GM18861 (cell line): ENCODE results near the gene ODAD3.
"Not testable (repeated sequence)": the region's sequence is repeated elsewhere in the genome, so short reads cannot be mapped to it uniquely, and the experiment has no call there.

ENCODE experiments used
- ATAC-seq: cut with Tn5 transposase; IDR thresholded peaks from one replicate; pipeline ENCODE4 v1.9.1; 2021; ENCODE audit not compliant: unreplicated experiment

ODAD3 gene

DNA sequence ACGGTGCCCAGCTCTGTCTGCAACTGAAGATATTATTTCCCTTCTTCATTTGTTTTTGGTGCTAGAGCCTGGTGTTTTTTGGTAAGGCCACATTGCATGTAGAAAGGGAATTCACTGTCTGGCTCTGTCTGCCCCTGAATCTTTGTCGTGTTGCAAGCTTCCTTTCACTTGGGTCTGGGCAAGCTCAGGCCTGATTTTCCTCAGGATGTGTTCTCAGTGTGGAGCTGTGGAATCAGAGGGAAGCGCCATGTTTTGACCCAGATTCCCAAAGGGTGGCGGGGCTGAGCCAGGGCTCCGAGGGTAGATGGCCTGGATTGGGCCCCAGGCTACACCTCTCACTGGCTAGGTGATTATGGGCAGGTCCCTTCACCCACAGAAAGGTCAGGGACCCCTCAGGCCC lies 9.1 kb upstream of the ODAD3 start:
- no peak for ATAC-seq

DNA sequence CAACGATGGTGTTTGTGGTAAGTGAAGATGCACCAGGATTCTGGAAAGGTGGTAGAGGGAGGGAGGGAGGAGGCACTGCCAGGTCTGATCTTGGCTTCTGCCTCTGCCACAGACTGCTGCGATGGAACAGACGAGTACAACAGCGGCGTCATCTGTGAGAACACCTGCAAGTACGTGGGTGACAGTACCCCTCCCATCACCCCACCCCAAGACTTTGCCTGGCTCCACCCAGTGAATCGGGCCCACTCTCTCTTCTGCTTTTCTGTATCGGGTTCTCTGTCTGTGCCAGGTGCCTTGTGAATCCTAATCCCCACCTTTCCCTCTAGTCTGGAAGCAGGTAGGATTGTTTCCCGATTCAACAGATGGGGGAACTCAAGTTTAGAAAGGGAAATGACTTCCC lies 3.0 kb upstream of the ODAD3 start:
- no peak for ATAC-seq

- ATAC-seq = no peak
These were observed 952 bp upstream of the ODAD3 start for GRCh38 chr19:11435833-11436313.

DNA sequence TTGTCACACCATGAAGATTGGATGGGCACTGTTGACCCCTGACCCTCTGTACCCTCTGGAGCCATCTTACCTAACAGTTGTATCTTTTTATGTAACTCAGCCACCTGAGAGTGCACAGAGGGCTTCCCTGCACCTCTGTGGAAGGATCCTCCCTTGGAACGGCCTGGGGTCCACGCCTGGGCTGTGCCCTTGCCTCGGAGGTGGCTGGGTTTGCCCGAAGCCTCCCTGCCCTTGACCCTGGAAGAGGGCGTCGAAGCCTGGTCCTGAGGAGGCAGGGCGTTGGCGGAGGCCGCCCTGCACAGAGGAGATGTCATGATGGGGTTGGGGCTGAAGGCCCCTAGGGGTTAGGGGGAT lies 241 bp downstream of the ODAD3 start:
- no peak for ATAC-seq

- not testable (repeated sequence) for ATAC-seq
These were observed 1.4 kb downstream of the ODAD3 start for GRCh38 chr19:11433526-11433925.

GRCh38 chr19:11426656-11427055 lies 8.3 kb downstream of the ODAD3 start:
- ATAC-seq = no peak

DNA sequence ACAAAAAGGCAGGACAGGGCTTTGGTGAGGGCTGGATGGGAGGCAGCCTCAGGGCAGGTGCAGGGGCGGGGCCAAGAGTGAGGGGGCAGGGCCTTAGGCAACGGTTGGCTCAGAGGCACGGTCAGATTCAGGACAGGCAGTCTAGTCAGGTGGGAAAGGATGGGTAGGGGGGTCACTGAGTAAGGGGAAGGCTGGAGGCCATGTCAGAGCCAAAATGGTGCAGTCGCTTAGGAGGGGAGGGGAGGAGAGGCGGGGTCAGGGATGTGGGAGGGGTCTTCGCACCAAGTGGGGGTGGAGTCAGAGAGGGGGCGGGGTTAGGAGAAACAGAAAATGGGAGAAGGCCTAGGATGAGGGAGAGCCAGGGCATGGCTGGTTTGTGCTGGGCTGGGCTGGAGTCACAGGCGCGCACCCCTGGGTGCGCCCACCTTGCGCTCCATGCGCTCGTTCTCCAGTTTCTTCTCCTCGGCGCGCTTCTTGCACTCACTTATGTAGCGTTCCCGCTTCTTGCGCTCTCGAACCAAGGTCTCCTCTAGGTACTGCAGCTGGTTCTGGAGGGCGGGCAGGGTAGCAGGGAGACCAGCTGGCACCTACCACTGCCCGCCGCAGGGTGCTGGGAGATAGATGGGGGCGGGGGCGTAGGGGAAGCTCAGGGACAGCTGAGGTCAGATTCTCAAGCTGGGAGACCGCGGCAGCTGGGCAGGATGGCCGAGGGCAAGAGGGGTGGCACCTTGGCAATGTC lies 9.0 kb downstream of the ODAD3 start:
- no peak for ATAC-seq

- no peak for ATAC-seq
These were observed 11.1 kb downstream of the ODAD3 start for GRCh38 chr19:11423791-11424181.

DNA sequence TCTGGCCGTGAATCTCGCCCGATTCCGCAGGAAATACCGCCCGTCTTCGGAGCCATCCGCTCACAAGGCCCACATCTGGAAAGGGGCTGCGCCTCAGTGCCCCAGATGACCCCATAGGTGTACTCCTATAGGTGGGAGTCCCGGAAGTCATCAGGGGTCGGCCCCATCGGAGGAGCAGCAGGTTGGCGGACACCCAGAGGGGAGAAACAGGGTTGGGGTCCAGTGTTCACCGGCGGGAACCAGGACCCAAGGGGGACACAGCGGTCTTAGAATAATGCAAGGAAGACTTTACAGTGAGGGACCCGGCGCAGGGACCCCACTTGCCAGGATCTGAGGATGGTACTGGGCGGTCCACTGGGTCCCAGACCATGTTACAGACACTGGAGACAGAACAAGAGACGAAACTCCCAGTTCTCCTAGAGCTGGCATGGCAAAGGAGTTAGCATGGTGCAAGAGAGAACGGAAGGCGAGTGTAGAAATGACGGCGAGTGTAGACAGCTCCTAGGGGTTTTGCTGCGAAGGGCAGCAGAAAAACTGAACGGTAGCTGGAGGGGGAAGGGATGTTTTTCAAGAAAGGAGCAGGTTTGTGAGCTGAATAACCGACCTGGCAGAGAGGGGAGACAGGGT lies 11.6 kb downstream of the ODAD3 start:
- ATAC-seq = no peak

- peak; percentile 75 for ATAC-seq
These were observed 12.5 kb downstream of the ODAD3 start for GRCh38 chr19:11422163-11423065.

DNA sequence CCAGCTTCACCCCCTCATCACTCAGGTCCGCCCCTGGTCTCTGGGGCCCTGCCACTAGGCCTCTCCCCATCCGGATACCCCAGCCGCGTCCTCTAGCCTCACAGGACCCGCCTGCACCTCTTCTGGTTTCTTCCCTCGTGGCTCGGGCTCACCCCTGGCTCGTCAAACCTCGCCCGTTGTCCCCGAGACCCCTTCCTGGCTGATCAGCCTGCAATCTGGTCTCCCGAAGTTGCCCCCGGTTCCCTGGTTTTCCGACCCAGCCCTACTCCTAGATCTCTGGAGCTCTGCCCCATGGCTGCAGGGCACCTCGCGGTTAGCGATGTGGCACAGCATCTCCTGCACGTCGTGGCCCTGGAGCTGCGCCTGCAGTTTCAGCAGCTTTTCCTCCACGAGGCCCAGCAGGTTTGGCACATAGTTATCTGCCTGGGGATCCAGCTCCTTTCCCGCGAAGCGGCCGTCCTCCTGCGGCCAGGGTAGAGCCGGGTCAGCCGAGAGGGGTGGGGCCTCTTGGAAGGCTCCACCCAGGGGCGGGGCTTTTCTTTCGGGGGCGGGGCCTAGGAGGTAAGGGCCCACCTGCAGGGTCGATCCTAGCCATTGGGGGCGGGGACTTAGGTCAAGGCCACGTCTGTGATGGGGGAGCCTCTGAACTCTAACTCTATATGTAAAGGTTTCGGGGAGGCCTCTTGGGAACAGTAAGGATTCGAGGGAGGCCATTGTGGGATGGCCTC lies 13.4 kb downstream of the ODAD3 start:
- ATAC-seq = peak; percentile 33

DNA sequence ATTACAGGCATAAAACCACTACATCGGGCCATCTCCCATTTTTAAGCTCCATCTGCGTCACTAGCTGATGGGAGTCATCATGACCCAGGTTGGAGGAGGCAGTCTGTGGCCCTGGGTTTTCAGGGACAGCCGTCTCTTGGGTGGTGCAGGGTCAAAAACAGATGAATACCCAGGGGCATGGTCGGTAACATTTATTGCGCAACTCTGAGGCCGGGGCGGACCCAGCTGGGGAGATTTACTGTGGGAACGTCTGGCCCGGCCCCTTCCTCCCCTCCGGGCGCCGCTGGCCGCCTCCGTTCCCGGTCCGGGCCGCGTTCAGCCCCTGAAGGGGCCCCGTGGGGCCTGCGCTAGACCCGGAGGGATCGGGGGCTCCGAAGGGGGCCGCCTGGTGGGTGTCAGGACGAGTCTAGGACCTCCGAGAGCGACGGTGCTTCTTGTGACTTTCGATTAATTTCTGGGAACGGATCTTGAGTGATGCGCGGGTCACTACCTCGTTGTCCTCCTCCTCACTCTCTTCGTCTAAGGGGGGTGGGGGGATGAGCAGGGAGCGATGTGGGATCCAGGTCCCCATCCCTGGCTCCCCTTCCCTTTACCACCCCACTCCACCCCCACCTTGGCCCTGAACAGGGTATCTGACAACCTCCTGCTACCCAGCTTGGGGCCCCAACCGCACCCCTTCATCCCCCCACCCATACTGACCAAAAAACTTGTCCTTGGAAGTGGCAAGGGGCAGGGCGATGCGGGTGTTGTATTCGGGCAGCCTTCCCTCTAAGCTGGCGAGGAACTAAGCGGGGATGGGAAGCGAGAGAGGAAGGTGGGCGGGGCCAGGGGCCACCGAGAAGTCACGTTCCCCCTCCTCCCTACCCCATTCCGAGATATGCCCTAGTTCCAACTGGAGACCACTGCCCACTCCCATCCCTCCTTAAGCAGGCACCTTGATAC lies 14.2 kb downstream of the ODAD3 start:
- ATAC-seq = no peak

- ATAC-seq = no peak
These were observed 16.1 kb downstream of the ODAD3 start, which contains the start of gene RGL3 for GRCh38 chr19:11418549-11419506. Gene RGL3 (minus strand): TSS chr19:11419314. CDS start chr19:11419278, 36 bp downstream.

DNA sequence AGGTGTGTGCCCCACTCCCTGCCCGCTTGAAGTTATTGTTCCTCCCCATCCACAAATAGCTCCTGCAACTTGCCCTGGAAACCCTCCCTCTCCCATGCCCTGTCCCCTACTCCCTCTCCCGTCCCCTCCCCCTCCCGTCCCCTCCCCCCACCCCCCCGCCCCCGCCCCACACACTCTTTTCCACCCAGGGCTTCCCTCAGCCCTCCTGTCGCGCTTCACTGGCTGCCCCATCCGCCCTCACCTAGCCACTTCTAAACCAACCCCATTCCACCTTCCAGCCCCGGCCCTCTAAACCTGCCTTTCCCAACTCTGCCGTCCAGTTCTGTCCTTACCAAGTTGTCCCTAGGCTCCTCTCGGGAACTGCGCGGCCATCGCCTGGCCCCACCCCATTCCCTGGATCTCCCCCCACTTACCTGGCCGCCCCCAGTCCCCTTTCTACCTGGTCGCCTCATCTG lies 16.8 kb downstream of the ODAD3 start:
- no peak for ATAC-seq

DNA sequence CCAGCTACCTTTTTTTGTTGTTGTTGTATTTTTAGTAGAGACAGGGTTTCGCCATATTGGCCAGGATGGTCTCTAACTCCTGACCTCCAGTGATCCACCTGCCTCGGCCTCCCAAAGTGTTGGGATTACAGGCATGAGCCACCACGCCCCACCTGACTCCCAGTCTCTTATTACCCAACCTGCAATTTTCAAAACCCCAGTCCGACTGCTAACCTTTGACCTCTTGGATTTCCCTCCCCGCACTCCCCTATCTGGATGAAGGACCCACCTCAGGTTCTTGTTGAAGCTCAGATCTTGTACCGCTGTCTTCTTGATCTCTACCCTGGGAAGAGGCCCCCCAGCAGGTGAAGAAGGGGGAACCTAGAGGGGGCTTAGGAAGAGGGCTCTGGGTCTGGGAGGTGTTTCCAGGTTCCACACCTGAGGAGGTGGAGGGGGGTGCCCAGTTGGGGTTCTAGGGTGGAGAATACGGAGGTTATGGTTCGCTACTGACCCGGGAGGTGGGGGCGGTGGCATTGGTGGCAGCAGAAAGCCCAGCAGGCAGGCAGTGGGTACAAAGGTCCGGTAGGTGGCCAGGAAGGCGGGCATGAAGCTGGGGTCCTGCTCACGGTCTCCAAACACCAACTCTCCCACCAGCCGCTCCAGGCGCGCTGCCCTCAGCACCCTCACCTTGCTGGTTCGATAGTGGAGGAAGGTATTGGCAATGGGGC lies 18.4 kb downstream of the ODAD3 start:
- ATAC-seq = no peak

DNA sequence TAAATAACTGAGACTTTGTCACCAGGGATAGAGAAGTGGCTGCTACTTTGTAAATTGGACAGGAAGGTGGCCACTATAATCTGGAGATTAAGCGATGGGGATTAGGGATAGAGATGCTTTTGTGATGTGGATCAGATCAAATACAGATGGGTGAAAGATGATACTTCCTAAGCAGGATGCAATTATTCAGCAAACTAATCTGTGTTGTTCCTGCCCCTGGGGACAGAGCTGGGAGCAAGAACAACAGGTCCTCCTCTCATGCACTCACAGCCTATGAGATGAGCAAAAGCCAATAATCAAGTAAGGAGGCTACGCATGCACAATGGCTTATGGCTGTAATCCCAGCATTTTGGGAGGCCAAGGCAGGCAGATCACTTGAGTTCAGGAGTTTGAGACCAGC lies 20.4 kb downstream of the ODAD3 start:
- no peak for ATAC-seq

DNA sequence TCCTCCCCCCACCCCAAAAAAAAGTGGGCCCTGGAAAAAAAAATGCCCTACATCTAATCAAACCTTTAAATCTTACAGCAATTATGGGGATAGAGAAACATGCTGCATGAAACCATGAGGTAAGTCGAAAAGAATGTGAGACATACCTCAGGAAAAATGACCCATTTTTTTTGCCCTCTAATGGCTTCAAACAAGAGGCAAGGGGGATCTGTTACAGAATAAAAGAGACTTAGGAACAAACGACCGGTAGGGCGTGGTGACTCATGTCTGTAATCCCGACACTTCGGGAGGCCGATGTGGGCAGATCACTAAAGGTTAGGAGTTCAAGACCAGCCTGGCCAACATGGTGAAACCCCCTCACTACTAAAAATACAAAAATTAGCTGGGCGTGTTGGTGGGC lies 24.2 kb downstream of the ODAD3 start:
- no peak for ATAC-seq

DNA sequence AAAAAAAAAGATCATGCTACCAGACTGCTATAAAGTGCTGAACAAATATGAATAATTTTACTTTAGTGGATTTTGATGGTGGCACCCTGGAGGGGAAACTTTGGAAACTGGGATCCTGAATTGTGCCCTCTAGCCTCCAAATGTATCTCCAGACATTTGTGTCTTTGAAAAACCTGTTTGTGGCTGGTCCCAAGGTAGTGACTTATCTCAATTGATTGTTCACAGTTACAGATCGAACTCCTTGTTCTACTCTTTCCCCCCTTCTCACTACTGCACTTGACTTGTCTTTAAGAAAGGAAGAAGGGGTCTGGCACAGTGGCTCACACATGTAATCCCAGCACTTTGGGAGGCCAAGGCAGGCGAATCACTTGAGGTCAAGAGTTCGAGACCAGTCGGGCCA lies 26.3 kb downstream of the ODAD3 start:
- no peak for ATAC-seq
